K562 (cell line): ENCODE data around the gene MAP2K7. TPM values are rescaled to one million over a fixed set of nuclear protein-coding genes. Genes with fewer than 3 reads are reported as not detected.

Experiments
- GATAD2B ChIP-seq: fragments of 450-650 bp; IDR thresholded peaks from 2 replicates; pipeline ENCODE4 v1.6.1; 2017; ENCODE audit warnings: mild to moderate bottlenecking, borderline replicate concordance
- HDAC2 ChIP-seq: fragments of 450-650 bp; IDR thresholded peaks from 2 replicates; pipeline ENCODE4 v1.6.1; 2016; ENCODE audit warnings: mild to moderate bottlenecking
- POLR3A ChIP-seq: IDR thresholded peaks from 2 replicates; pipeline ENCODE4 v1.6.1; 2011; ENCODE audit warnings: borderline replicate concordance, mild to moderate bottlenecking, moderate library complexity; ENCODE audit not compliant: insufficient read length, insufficient read depth; ENCODE audit errors: extremely low read depth
- RBM14 ChIP-seq: fragments of 200-400 bp; formaldehyde crosslinking; IDR thresholded peaks from 2 replicates; pipeline ENCODE4 v1.6.1; 2018; ENCODE audit warnings: low read depth, mild to moderate bottlenecking, low read length, moderate library complexity, borderline replicate concordance; ENCODE audit not compliant: insufficient read depth
- SP2 ChIP-seq: IDR thresholded peaks from 2 replicates; pipeline ENCODE4 v1.6.1; 2011; ENCODE audit warnings: mild to moderate bottlenecking, low read depth, low read length, moderate library complexity; ENCODE audit not compliant: poor library complexity, severe bottlenecking; ENCODE audit errors: extremely low read depth
- TBP ChIP-seq: optimal IDR thresholded peaks from 2 replicates; pipeline ENCODE3; 2011; ENCODE audit warnings: low read depth, low read length, improper control_type of control experiment
- TEAD4 ChIP-seq, 2 experiments: sonication (generic) in 1 of 2; formaldehyde crosslinking in 1 of 2; IDR thresholded peaks; 2 replicates each; pipeline versions ENCODE4 v1.6.1 to v1.8.0; 2012 to 2022; ENCODE audit warnings: borderline replicate concordance in 1 of 2, inconsistent platforms in 1 of 2, low read length in 1 of 2, mild to moderate bottlenecking in 1 of 2, missing genetic modification reagents in 1 of 2
- ZNF197 ChIP-seq: fragments of 200-800 bp; sonication (Bioruptor generic); IDR thresholded peaks from 2 replicates; pipeline ENCODE4 v1.6.1; 2016; ENCODE audit warnings: low read depth, missing genetic modification characterization, missing compliant biosample characterization
- ZNF282 ChIP-seq: sonication (generic); formaldehyde crosslinking; IDR thresholded peaks from 2 replicates; pipeline ENCODE4 v1.8.1; 2023; ENCODE audit warnings: missing genetic modification reagents
- ZNF583 ChIP-seq: fragments of 250-450 bp; sonication (Bioruptor Pico); IDR thresholded peaks from 2 replicates; pipeline ENCODE4 v1.4.0; 2020
- polyA plus RNA-seq, 8 experiments: library from polyadenylated mRNA; depleted of rRNA in 4 of 8; stranded (reverse) in 5 of 8; unstranded in 3 of 8; fragments of >200 nt; fragmentation: Nextera tagmentation in 2 of 8; fragmentation: Illumina TruSeq in 1 of 8; extraction: Ambion mirVana in 2 of 8; extraction: Trizol in 1 of 8; gene quantifications; 2 replicates each; pipeline versions ENCODE4 v1.2.1 to v1.2.3, GENCODE V29; 2011 to 2014; ENCODE audit warnings: inconsistent platforms in 1 of 8, missing spikeins in 1 of 8
- total RNA-seq, 7 experiments: library from RNA; depleted of rRNA in 6 of 7; stranded (reverse); fragments of >200 nt in 6 of 7; fragmentation: Illumina TruSeq in 2 of 7; extraction: Trizol in 2 of 7; gene quantifications; 2 replicates each; pipeline versions ENCODE4 v1.2.1 to v1.2.3, GENCODE V29; 2011 to 2021; ENCODE audit warnings: low replicate concordance in 1 of 7

The MAP2K7 gene
- total and polyA plus RNA-seq, 9 of the 15 experiments (the other 6 are each of a cell fraction or from before 2014, with no cell fraction given) = 0.51 to 45.8 (median 14.1) TPM

DNA sequence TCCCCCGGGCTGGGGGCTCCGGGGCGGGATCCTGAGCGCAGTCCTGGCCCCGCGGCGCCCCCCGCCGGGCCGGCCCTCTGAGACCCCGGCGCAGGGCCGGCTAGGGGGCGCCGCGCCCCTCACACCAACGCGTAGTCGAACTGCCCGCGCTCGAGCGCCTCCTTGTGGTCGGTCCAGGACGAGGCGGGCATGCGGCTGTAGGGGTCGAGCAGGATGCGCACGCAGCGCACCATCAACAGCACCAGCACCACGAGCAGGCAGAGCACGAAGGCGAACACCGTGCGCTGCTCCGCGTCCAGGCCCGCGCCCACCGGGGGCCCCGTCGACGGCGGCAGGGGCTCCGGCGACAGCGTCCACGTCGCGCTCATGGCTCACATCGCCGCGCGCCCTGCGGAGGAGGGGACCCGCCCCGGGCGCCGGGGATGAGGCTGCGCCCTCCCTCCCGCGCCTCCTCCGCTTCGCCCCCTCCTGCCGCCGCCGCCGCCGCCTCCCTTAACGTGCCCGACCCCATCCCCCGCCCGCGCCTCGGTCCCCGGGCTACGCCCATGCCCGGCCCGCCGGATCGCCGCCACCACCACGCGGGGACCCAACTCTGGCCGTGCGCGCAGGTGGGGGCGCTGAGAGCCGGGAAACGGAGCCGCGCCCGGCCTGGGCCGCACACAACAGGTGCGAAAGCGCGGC lies 21.6 kb downstream of the MAP2K7 start (continued):
- peak; percentile 82 for TF ChIP-seq GATAD2B
- TF ChIP-seq RBM14 = no peak
- TF ChIP-seq HDAC2 = no peak
- peak; percentile 69 for TF ChIP-seq TBP
- 0 out of 2 replicates have a peak, but pooled peaks have one; percentile 6 for TF ChIP-seq ZNF583 (CRISPR knock-in tag)
- peak; percentile 86; the same call in 1 of the 2 replicates for TF ChIP-seq ZNF282
- TF ChIP-seq ZNF197 (CRISPR knock-in tag) = no peak
- TF ChIP-seq SP2 = no peak
- no peak for TF ChIP-seq POLR3A
- TF ChIP-seq TEAD4 (IDR thresholded peaks at IDR 0.05; ENCODE audit: low read length) = peak; percentile 23; the same call in 1 of the 2 replicates
- no peak; the same call in 1 of the 2 replicates for TF ChIP-seq TEAD4 (CRISPR knock-in tag; IDR thresholded peaks at IDR 0.05; ENCODE audit: borderline replicate concordance)
